GM23248 (cell line): ENCODE data around the gene ATP8A2. TPM values are rescaled to one million over a fixed set of nuclear protein-coding genes. Genes with fewer than 3 reads are reported as not detected.

Experiments
- DNase-seq: peaks from one replicate; pipeline ENCODE4 v3.0.0-alpha.2; 2015
- H2AFZ ChIP-seq: fragments of 200-600 bp; sonication (generic); 2 replicates; pipeline ENCODE4 v1.6.1; 2016; ENCODE audit warnings: antibody characterized with exemption
- H3F3A ChIP-seq: fragments of 200-600 bp; sonication (generic); 2 replicates; pipeline ENCODE4 v1.6.1; 2016; ENCODE audit warnings: mild to moderate bottlenecking, antibody characterized with exemption, mixed run types; ENCODE audit not compliant: insufficient read depth
- H3K27ac ChIP-seq: fragments of 200-600 bp; sonication (generic); 2 replicates; pipeline ENCODE4 v1.5.1; 2016; ENCODE audit warnings: mild to moderate bottlenecking
- H3K27me3 ChIP-seq: fragments of 200-600 bp; sonication (generic); replicated peaks from 2 replicates; pipeline ENCODE4 v1.6.1; 2016; ENCODE audit warnings: mild to moderate bottlenecking; ENCODE audit not compliant: insufficient read depth
- H3K36me3 ChIP-seq: fragments of 200-600 bp; sonication (generic); 2 replicates; pipeline ENCODE4 v1.6.1; 2016; ENCODE audit warnings: low read depth, mild to moderate bottlenecking
- H3K4me1 ChIP-seq: fragments of 200-600 bp; sonication (generic); 2 replicates; pipeline ENCODE4 v1.6.1; 2016; ENCODE audit warnings: mild to moderate bottlenecking; ENCODE audit not compliant: insufficient read depth
- H3K4me2 ChIP-seq: fragments of 200-600 bp; sonication (generic); one replicate; pipeline ENCODE4 v1.6.1; 2016; ENCODE audit warnings: mild to moderate bottlenecking; ENCODE audit not compliant: unreplicated experiment
- H3K4me3 ChIP-seq: fragments of 200-600 bp; sonication (generic); 2 replicates; pipeline ENCODE4 v1.5.1; 2016; ENCODE audit warnings: mild to moderate bottlenecking
- H3K79me2 ChIP-seq: fragments of 200-600 bp; sonication (generic); 2 replicates; pipeline ENCODE4 v1.6.1; 2016; ENCODE audit warnings: mild to moderate bottlenecking; ENCODE audit not compliant: insufficient read depth
- H3K9ac ChIP-seq: fragments of 200-600 bp; sonication (generic); 2 replicates; pipeline ENCODE4 v1.6.1; 2016; ENCODE audit warnings: mild to moderate bottlenecking
- H3K9me2 ChIP-seq: fragments of 200-600 bp; sonication (generic); 2 replicates; pipeline ENCODE4 v1.6.1; 2016; ENCODE audit warnings: mixed run types, mild to moderate bottlenecking, moderate library complexity; ENCODE audit not compliant: insufficient read depth
- H3K9me3 ChIP-seq: fragments of 200-600 bp; sonication (generic); one replicate; pipeline ENCODE4 v1.6.1; 2017; ENCODE audit warnings: low read depth
- H4K20me1 ChIP-seq: fragments of 200-600 bp; sonication (generic); 2 replicates; pipeline ENCODE4 v1.6.0; 2016; ENCODE audit not compliant: insufficient read depth
- EZH2 ChIP-seq: fragments of 200-600 bp; sonication (generic); IDR thresholded peaks from 2 replicates; pipeline ENCODE4 v1.6.1; 2018; ENCODE audit warnings: antibody characterized with exemption, mild to moderate bottlenecking; ENCODE audit not compliant: insufficient read depth, poor library complexity, severe bottlenecking
- EZH2phosphoT487 ChIP-seq: fragments of 200-600 bp; sonication (generic); IDR thresholded peaks from 2 replicates; pipeline ENCODE4 v1.6.1; 2018; ENCODE audit warnings: antibody characterized with exemption, moderate library complexity, mild to moderate bottlenecking, low read depth; ENCODE audit not compliant: insufficient read depth
- WGBS, 2 experiments: methylation state at CpG; one replicate each; pipeline ENCODE4 v1.1.6; 2015 to 2017; ENCODE audit warnings: low lambda C conversion rate in 2 of 2, low coverage in 1 of 2; ENCODE audit errors: missing lambda C conversion rate in 2 of 2; 5-methylcytosine and 5-hydroxymethylcytosine counted together
- in situ Hi-C: fragments of 300-500 bp; cut with MboI; formaldehyde crosslinking; loops from 2 replicates; pipeline ENCODE4 v1.15.0; 2020
- polyA plus RNA-seq: library from polyadenylated mRNA; unstranded; fragments of >200 nt; fragmentation: Nextera tagmentation; extraction: Ambion mirVana; gene quantifications from 2 replicates; pipeline ENCODE4 v1.2.1, GENCODE V29; 2016
- total RNA-seq: library from RNA; depleted of rRNA; stranded (reverse); fragments of >200 nt; shearing (Covaris generic); gene quantifications from 2 replicates; pipeline ENCODE4 v1.2.3, GENCODE V29; 2014

ATP8A2 gene
- total and polyA plus RNA-seq, 2 experiments from 2014 or later: under 0.01 to 0.05 TPM

GRCh38 chr13:25709088-25709487 is 337.3 kb downstream of the ATP8A2 start:
- H3K4me3 ChIP-seq: no peak overlapping the region
- no peak overlapping the region for H3K9ac ChIP-seq
- no peaks in the 10 kb centered on the region for H3K4me1 ChIP-seq
- TF ChIP-seq EZH2phosphoT487 (no peak), EZH2 (no peak)
- H3K27me3 ChIP-seq: no peaks in the 10 kb centered on the region
- in situ Hi-C loops: no loop called here
- H4K20me1 ChIP-seq: no peaks in the 10 kb centered on the region
- H3K79me2 ChIP-seq: no peaks in the 10 kb centered on the region
- H3K9me2 ChIP-seq: no peaks in the 10 kb centered on the region
- 13 to 27% methylated on average over 2 of the region's 2 CpGs for WGBS, 2 experiments
- H3K27ac ChIP-seq: no peak overlapping the region
- H3K36me3 ChIP-seq: no peaks in the 10 kb centered on the region
- H3F3A ChIP-seq: no peaks in the 10 kb centered on the region
- DNase-seq: no peak
- no peaks in the 10 kb centered on the region for H3K9me3 ChIP-seq
- H3K4me2 ChIP-seq: no peak overlapping the region
- H2AFZ ChIP-seq: no peak overlapping the region

GRCh38 chr13:25715760-25716159 is 344.0 kb downstream of the ATP8A2 start:
- in situ Hi-C loops: no loop called here
- Histone ChIP-seq H3K4me2 (no peak overlapping the region), H3K27ac (no peak overlapping the region), H4K20me1 (no peaks in the 10 kb centered on the region), H3K79me2 (no peaks in the 10 kb centered on the region), H3K9ac (no peak overlapping the region), H3K36me3 (no peaks in the 10 kb centered on the region), H3K9me3 (no peaks in the 10 kb centered on the region), H3K4me3 (no peak overlapping the region), H3K9me2 (no peaks in the 10 kb centered on the region), H3F3A (no peaks in the 10 kb centered on the region), H3K4me1 (no peaks in the 10 kb centered on the region), H2AFZ (no peak overlapping the region), H3K27me3 (no peaks in the 10 kb centered on the region)
- no peak for DNase-seq
- TF ChIP-seq EZH2phosphoT487 (no peak), EZH2 (no peak)
- 6 to 11% methylated on average over 1 of the region's 1 CpG for WGBS, 2 experiments

GRCh38 chr13:25717666-25718197 is 346.0 kb downstream of the ATP8A2 start:
- H2AFZ ChIP-seq: no peak overlapping the region
- H3K9ac ChIP-seq: no peak overlapping the region
- no peaks in the 10 kb centered on the region for H3F3A ChIP-seq
- H3K9me3 ChIP-seq: no peaks in the 10 kb centered on the region
- H4K20me1 ChIP-seq: no peaks in the 10 kb centered on the region
- H3K4me1 ChIP-seq: no peaks in the 10 kb centered on the region
- H3K27ac ChIP-seq: no peak overlapping the region
- no peak for DNase-seq
- in situ Hi-C loops: no loop called here
- H3K4me2 ChIP-seq: no peak overlapping the region
- WGBS, 2 experiments: 20% methylated on average over 5 of the region's 5 CpGs
- no peaks in the 10 kb centered on the region for H3K9me2 ChIP-seq
- no peaks in the 10 kb centered on the region for H3K79me2 ChIP-seq
- H3K4me3 ChIP-seq: no peak overlapping the region
- no peaks in the 10 kb centered on the region for H3K27me3 ChIP-seq
- no peak for TF ChIP-seq EZH2
- TF ChIP-seq EZH2phosphoT487: no peak
- no peaks in the 10 kb centered on the region for H3K36me3 ChIP-seq

DNA sequence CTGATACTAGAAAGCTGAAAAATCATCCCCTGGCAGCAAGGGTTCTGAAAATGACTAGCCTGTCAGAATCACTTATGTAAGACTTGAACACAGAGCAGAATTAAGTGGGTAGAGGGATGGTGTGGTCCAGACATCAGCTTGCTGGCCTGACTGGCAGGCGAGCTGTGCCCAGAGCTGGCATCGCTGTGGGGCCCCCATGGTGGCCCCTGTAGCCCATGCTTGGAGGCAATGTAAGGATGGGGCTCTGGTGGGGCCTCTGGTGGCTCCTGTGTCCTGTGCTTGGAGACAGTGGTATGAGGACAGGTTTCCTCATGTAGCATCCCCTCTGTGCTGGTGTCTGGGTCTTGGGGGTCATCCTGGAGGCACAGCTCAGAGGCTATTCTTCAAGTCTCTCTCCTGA is 347.9 kb downstream of the ATP8A2 start:
- no peak overlapping the region for H3K4me2 ChIP-seq
- H3K9ac ChIP-seq: no peak overlapping the region
- no peak overlapping the region for H3K4me3 ChIP-seq
- H3K79me2 ChIP-seq: no peaks in the 10 kb centered on the region
- H3F3A ChIP-seq: no peaks in the 10 kb centered on the region
- no peaks in the 10 kb centered on the region for H3K9me2 ChIP-seq
- no peaks in the 10 kb centered on the region for H3K4me1 ChIP-seq
- no peaks in the 10 kb centered on the region for H3K36me3 ChIP-seq
- 34 to 39% methylated on average over 2 of the region's 2 CpGs for WGBS, 2 experiments
- no peak for DNase-seq
- H2AFZ ChIP-seq: no peak overlapping the region
- H3K9me3 ChIP-seq: no peaks in the 10 kb centered on the region
- no peak for TF ChIP-seq EZH2phosphoT487
- no peak for TF ChIP-seq EZH2
- H3K27ac ChIP-seq: no peak overlapping the region
- no peaks in the 10 kb centered on the region for H4K20me1 ChIP-seq
- in situ Hi-C loops: no loop called here
- H3K27me3 ChIP-seq: no peaks in the 10 kb centered on the region

GRCh38 chr13:25722893-25723292 is 351.1 kb downstream of the ATP8A2 start:
- Histone ChIP-seq H3K4me2 (no peak overlapping the region), H3K9me2 (no peaks in the 10 kb centered on the region), H3K9me3 (no peaks in the 10 kb centered on the region), H3K36me3 (no peaks in the 10 kb centered on the region), H3K27me3 (no peaks in the 10 kb centered on the region), H3K4me1 (no peaks in the 10 kb centered on the region), H3K27ac (no peak overlapping the region), H4K20me1 (no peaks in the 10 kb centered on the region), H3K79me2 (no peaks in the 10 kb centered on the region), H3K4me3 (no peak overlapping the region), H3F3A (no peaks in the 10 kb centered on the region), H2AFZ (no peak overlapping the region), H3K9ac (no peak overlapping the region)
- no peak for DNase-seq
- WGBS, 2 experiments: 28 to 31% methylated on average over 1 of the region's 1 CpG
- in situ Hi-C loops: no loop called here
- no peak for TF ChIP-seq EZH2
- no peak for TF ChIP-seq EZH2phosphoT487
